K562 (cell line): Measurements from ENCODE around the gene ZNHIT2. TPM values are rescaled to one million over a fixed set of nuclear protein-coding genes. Genes with fewer than 3 reads are reported as not detected.

Source experiments
- DEAF1 ChIP-seq: fragments of 450-650 bp; formaldehyde crosslinking; IDR thresholded peaks from 2 replicates; pipeline ENCODE4 v1.4.0; 2020; ENCODE audit warnings: mild to moderate bottlenecking, moderate library complexity
- HMGN3 ChIP-seq: IDR thresholded peaks from 2 replicates; pipeline ENCODE4 v1.6.1; 2011; ENCODE audit warnings: borderline replicate concordance, low read depth, mild to moderate bottlenecking, mixed read lengths, low read length; ENCODE audit not compliant: insufficient read length; ENCODE audit errors: extremely low read depth
- KDM2B ChIP-seq: fragments of 250-450 bp; sonication (Bioruptor Pico); IDR thresholded peaks from 2 replicates; pipeline ENCODE4 v1.8.0; 2021; ENCODE audit warnings: mild to moderate bottlenecking, moderate library complexity
- NKRF ChIP-seq: fragments of 450-650 bp; IDR thresholded peaks from 2 replicates; pipeline ENCODE4 v1.6.1; 2016; ENCODE audit warnings: borderline replicate concordance
- RAD51 ChIP-seq: fragments of 450-650 bp; IDR thresholded peaks from 2 replicates; pipeline ENCODE4 v1.7.1; 2016; ENCODE audit warnings: low read depth, mild to moderate bottlenecking, borderline replicate concordance
- TSC22D4 ChIP-seq: fragments of 450-650 bp; IDR thresholded peaks from 2 replicates; pipeline ENCODE4 v1.6.1; 2016; ENCODE audit warnings: missing genetic modification characterization, missing biosample characterization, control low read depth
- U2AF1 ChIP-seq: fragments of 200-400 bp; formaldehyde crosslinking; optimal IDR thresholded peaks from 2 replicates; pipeline ENCODE3; 2017; ENCODE audit warnings: mild to moderate bottlenecking, low read depth, low read length, moderate library complexity
- ZNF134 ChIP-seq: fragments of 250-450 bp; sonication (Bioruptor Pico); conservative IDR thresholded peaks from 2 replicates; pipeline ENCODE4 v1.4.0; 2020
- ZNF561 ChIP-seq: fragments of 450-650 bp; formaldehyde crosslinking; conservative IDR thresholded peaks from 2 replicates; pipeline ENCODE4 v1.4.0; 2020; ENCODE audit warnings: mild to moderate bottlenecking, moderate library complexity
- ZNF586 ChIP-seq: fragments of 450-650 bp; formaldehyde crosslinking; conservative IDR thresholded peaks from 2 replicates; pipeline ENCODE4 v1.4.0; 2020; ENCODE audit warnings: mild to moderate bottlenecking, moderate library complexity
- polyA plus RNA-seq, 8 experiments: library from polyadenylated mRNA; depleted of rRNA in 4 of 8; stranded (reverse) in 5 of 8; unstranded in 3 of 8; fragments of >200 nt; fragmentation: Nextera tagmentation in 2 of 8; fragmentation: Illumina TruSeq in 1 of 8; extraction: Ambion mirVana in 2 of 8; extraction: Trizol in 1 of 8; gene quantifications; 2 replicates each; pipeline versions ENCODE4 v1.2.1 to v1.2.3, GENCODE V29; 2011 to 2014; ENCODE audit warnings: inconsistent platforms in 1 of 8, missing spikeins in 1 of 8
- total RNA-seq, 7 experiments: library from RNA; depleted of rRNA in 6 of 7; stranded (reverse); fragments of >200 nt in 6 of 7; fragmentation: Illumina TruSeq in 2 of 7; extraction: Trizol in 2 of 7; gene quantifications; 2 replicates each; pipeline versions ENCODE4 v1.2.1 to v1.2.3, GENCODE V29; 2011 to 2021; ENCODE audit warnings: low replicate concordance in 1 of 7
- TF ChIP-seq, protein P1 (sequence below): fragments of 450-650 bp; IDR thresholded peaks from 2 replicates; pipeline ENCODE4 v1.6.1; 2016; ENCODE audit warnings: low read depth
- TF ChIP-seq, protein P2 (sequence below), 3 experiments: IDR thresholded peaks in 2 of 3; conservative IDR thresholded peaks in 1 of 3; 2 replicates each; pipeline ENCODE4 v1.5.1; 2011 to 2012; ENCODE audit warnings: low read length in 3 of 3, mild to moderate bottlenecking in 3 of 3, control low read depth in 2 of 3, improper control_type of control experiment in 1 of 3, inconsistent platforms in 1 of 3, low read depth in 1 of 3, mixed read lengths in 1 of 3, moderate library complexity in 1 of 3; ENCODE audit not compliant: insufficient read depth in 2 of 3

ZNHIT2 gene
- total and polyA plus RNA-seq, 9 of the 15 experiments (the other 6 are each of a cell fraction or from before 2014, with no cell fraction given) = 0.08 to 39.0 (median 2.5) TPM

GRCh38 chr11:65111744-65112545 is 5.6 kb downstream of the ZNHIT2 start, which contains the start of gene TM7SF2 (continued):
- TF ChIP-seq, protein P1, sequence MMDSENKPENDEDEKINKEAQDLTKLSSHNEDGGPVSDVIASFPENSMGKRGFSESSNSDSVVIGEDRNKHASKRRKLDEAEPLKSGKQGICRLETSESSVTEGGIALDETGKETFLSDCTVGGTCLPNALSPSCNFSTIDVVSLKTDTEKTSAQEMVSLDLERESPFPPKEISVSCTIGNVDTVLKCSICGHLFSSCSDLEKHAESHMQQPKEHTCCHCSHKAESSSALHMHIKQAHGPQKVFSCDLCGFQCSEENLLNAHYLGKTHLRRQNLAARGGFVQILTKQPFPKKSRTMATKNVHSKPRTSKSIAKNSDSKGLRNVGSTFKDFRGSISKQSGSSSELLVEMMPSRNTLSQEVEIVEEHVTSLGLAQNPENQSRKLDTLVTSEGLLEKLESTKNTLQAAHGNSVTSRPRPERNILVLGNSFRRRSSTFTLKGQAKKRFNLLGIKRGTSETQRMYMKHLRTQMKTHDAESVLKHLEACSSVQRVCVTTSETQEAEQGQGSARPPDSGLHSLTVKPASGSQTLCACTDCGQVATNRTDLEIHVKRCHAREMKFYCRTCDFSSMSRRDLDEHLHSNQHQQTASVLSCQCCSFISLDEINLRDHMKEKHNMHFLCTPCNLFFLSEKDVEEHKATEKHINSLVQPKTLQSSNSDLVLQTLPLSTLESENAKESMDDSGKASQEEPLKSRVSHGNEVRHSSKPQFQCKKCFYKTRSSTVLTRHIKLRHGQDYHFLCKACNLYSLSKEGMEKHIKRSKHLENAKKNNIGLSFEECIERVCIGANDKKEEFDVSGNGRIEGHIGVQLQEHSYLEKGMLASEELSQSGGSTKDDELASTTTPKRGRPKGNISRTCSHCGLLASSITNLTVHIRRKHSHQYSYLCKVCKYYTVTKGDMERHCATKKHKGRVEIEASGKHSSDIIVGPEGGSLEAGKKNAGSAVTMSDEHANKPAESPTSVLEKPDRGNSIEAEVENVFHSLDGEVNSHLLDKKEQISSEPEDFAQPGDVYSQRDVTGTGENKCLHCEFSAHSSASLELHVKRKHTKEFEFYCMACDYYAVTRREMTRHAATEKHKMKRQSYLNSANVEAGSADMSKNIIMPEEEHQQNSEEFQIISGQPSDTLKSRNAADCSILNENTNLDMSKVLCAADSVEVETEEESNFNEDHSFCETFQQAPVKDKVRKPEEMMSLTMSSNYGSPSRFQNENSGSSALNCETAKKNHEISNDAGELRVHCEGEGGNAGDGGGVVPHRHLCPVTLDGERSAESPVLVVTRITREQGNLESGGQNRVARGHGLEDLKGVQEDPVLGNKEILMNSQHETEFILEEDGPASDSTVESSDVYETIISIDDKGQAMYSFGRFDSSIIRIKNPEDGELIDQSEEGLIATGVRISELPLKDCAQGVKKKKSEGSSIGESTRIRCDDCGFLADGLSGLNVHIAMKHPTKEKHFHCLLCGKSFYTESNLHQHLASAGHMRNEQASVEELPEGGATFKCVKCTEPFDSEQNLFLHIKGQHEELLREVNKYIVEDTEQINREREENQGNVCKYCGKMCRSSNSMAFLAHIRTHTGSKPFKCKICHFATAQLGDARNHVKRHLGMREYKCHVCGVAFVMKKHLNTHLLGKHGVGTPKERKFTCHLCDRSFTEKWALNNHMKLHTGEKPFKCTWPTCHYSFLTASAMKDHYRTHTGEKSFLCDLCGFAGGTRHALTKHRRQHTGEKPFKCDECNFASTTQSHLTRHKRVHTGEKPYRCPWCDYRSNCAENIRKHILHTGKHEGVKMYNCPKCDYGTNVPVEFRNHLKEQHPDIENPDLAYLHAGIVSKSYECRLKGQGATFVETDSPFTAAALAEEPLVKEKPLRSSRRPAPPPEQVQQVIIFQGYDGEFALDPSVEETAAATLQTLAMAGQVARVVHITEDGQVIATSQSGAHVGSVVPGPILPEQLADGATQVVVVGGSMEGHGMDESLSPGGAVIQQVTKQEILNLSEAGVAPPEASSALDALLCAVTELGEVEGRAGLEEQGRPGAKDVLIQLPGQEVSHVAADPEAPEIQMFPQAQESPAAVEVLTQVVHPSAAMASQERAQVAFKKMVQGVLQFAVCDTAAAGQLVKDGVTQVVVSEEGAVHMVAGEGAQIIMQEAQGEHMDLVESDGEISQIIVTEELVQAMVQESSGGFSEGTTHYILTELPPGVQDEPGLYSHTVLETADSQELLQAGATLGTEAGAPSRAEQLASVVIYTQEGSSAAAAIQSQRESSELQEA = peak; percentile 45; the same call in 1 of the 2 replicates
- TF ChIP-seq TSC22D4 (tag) = no peak
- TF ChIP-seq ZNF134 (CRISPR knock-in tag) = no peak
- TF ChIP-seq ZNF561 = no peak
- peak; percentile 67 for TF ChIP-seq HMGN3
- TF ChIP-seq ZNF586 (CRISPR knock-in tag) = 0 out of 2 replicates have a peak, but pooled peaks have one; percentile 35
- no peak for TF ChIP-seq RAD51
- TF ChIP-seq, protein P2, sequence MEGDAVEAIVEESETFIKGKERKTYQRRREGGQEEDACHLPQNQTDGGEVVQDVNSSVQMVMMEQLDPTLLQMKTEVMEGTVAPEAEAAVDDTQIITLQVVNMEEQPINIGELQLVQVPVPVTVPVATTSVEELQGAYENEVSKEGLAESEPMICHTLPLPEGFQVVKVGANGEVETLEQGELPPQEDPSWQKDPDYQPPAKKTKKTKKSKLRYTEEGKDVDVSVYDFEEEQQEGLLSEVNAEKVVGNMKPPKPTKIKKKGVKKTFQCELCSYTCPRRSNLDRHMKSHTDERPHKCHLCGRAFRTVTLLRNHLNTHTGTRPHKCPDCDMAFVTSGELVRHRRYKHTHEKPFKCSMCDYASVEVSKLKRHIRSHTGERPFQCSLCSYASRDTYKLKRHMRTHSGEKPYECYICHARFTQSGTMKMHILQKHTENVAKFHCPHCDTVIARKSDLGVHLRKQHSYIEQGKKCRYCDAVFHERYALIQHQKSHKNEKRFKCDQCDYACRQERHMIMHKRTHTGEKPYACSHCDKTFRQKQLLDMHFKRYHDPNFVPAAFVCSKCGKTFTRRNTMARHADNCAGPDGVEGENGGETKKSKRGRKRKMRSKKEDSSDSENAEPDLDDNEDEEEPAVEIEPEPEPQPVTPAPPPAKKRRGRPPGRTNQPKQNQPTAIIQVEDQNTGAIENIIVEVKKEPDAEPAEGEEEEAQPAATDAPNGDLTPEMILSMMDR (IDR thresholded peaks at IDR 0.05 in 2 of 3, conservative IDR thresholded peaks at IDR 0.05 in 1 of 3; ENCODE audit: insufficient read depth in 2 of 3, low read depth in 1 of 3, low read length in 3 of 3) = 0 out of 6 replicates have a peak, but pooled peaks of 1 of the 3 experiments have one; percentile 0
- no peak for TF ChIP-seq U2AF1
- TF ChIP-seq KDM2B (CRISPR knock-in tag) = 0 out of 2 replicates have a peak, but pooled peaks have one; percentile 67
- TF ChIP-seq NKRF = peak; percentile 46; the same call in 1 of the 2 replicates
- TF ChIP-seq DEAF1 (CRISPR knock-in tag) = no peak
